NB4 (cell line): ENCODE measurements around the gene ARHGEF7.

ENCODE experiments used
- DNase-seq: peaks from one replicate; pipeline ENCODE4 v3.0.0; 2010; ENCODE audit warnings: low read depth
- H3K4me3 ChIP-seq: one replicate; pipeline ENCODE4 v1.5.1; 2011; ENCODE audit warnings: mild to moderate bottlenecking, low read depth, low read length, moderate library complexity
- MYC ChIP-seq: IDR thresholded peaks from 2 replicates; pipeline ENCODE4 v1.6.1; 2011; ENCODE audit warnings: low read depth, low read length
- POLR2A ChIP-seq: IDR thresholded peaks from 2 replicates; pipeline ENCODE4 v1.6.1; 2011; ENCODE audit warnings: mild to moderate bottlenecking; ENCODE audit not compliant: insufficient read length; ENCODE audit errors: extremely low read depth
- TF ChIP-seq, protein P1 (sequence below): IDR thresholded peaks from 2 replicates; pipeline ENCODE4 v1.6.1; 2011; ENCODE audit warnings: low read depth, low read length
- TF ChIP-seq, protein P2 (sequence below): IDR thresholded peaks from one replicate; pipeline ENCODE4 v1.5.1; 2012; ENCODE audit warnings: low read depth, low read length

The ARHGEF7 gene

GRCh38 chr13:111265701-111266035 lies 150.6 kb downstream of the ARHGEF7 start:
- no peak for DNase-seq
- no peak overlapping the region for H3K4me3 ChIP-seq
- TF ChIP-seq MYC (no peak), POLR2A (no peak)
- TF ChIP-seq, protein P1, sequence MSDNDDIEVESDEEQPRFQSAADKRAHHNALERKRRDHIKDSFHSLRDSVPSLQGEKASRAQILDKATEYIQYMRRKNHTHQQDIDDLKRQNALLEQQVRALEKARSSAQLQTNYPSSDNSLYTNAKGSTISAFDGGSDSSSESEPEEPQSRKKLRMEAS: no peak
- TF ChIP-seq, protein P2, sequence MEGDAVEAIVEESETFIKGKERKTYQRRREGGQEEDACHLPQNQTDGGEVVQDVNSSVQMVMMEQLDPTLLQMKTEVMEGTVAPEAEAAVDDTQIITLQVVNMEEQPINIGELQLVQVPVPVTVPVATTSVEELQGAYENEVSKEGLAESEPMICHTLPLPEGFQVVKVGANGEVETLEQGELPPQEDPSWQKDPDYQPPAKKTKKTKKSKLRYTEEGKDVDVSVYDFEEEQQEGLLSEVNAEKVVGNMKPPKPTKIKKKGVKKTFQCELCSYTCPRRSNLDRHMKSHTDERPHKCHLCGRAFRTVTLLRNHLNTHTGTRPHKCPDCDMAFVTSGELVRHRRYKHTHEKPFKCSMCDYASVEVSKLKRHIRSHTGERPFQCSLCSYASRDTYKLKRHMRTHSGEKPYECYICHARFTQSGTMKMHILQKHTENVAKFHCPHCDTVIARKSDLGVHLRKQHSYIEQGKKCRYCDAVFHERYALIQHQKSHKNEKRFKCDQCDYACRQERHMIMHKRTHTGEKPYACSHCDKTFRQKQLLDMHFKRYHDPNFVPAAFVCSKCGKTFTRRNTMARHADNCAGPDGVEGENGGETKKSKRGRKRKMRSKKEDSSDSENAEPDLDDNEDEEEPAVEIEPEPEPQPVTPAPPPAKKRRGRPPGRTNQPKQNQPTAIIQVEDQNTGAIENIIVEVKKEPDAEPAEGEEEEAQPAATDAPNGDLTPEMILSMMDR: no peak

DNA sequence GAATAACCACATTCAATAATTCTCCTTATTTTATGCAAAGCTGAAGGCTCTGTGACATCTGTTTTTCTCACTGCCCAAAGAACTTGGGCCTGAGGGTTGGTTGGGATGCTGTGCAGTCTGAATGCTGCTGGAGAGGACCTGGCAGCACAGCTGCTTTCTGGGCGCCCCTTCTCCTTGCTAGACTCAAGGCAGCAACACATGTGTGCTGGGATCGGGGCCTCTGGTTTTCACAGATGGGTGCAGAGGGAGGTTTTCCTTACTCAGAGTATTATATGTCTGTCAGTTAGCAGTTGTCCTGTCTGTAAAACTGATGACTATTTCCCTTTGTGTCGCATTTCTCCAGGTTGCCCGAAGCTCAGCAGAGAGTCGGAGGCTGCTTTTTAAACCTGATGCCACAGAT lies 152.1 kb downstream of the ARHGEF7 start:
- TF ChIP-seq MYC (no peak), POLR2A (no peak)
- TF ChIP-seq, protein P1: no peak
- TF ChIP-seq, protein P2: no peak
- no peak for DNase-seq
- H3K4me3 ChIP-seq: no peak overlapping the region

- DNase-seq: no peak
- TF ChIP-seq, protein P1: no peak
- TF ChIP-seq, protein P2: no peak
- no peak for TF ChIP-seq MYC
- TF ChIP-seq POLR2A: no peak
- H3K4me3 ChIP-seq: no peak overlapping the region
Measured at GRCh38 chr13:111267784-111268183, 152.7 kb downstream of the ARHGEF7 start.

GRCh38 chr13:111269508-111269907 lies 154.4 kb downstream of the ARHGEF7 start:
- DNase-seq: no peak
- H3K4me3 ChIP-seq: no peak overlapping the region
- TF ChIP-seq, protein P2: no peak
- TF ChIP-seq POLR2A (no peak), MYC (no peak)
- TF ChIP-seq, protein P1: no peak

GRCh38 chr13:111270126-111270525 lies 155.0 kb downstream of the ARHGEF7 start:
- DNase-seq: no peak
- H3K4me3 ChIP-seq: no peak overlapping the region
- TF ChIP-seq POLR2A (no peak), MYC (no peak)
- TF ChIP-seq, protein P1: no peak
- TF ChIP-seq, protein P2: no peak

DNA sequence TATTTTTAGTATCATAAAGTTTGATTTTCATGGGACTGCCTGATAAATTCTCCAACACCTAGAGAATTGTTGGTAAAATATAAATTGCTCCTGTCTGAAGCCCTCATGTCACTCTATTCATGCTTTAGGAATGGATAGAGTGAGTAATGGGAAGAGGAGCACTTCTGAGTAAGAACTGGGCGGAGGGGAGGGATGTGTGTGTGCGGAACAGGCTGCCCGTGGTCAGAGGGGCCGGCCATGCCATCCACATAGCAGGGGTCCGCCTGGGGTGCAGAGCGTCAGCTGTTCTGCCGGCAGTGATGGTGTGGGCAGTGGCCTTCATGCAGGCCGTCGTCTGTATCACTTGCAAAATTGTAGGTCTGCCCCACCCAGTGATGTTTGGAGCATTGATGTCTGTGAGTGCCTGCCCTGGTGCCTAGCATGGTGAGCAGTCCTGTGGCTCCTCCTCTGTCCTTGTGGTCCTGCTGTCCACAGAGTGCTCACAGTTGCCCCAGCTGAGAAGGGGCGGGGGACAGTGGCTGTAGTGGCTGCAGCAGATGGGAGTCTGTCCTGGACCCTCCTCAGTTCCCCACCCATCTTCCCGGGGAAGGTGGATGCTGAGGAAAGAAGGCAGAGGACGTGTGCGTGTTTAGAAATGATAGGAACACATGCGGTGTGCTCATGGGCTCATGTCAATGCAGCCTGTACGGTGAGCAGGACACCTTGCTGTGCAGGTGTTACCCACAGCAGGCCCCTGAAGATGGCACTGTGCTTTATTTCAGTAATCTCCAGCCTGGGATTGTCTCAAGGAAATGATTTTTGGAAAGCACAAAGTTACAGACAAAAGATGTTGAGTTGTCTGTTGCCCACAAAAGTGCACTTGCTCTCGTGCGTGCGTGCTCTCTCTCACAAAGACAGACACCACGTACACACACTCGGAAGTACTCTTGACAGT lies 155.9 kb downstream of the ARHGEF7 start:
- no peak overlapping the region for H3K4me3 ChIP-seq
- TF ChIP-seq MYC (no peak), POLR2A (no peak)
- TF ChIP-seq, protein P2: no peak
- TF ChIP-seq, protein P1: no peak
- no peak for DNase-seq
